HL-60 (cell line): ENCODE data around the gene OBP2A.

ENCODE experiments used
- CTCF ChIP-seq: IDR thresholded peaks from one replicate; pipeline ENCODE4 v1.5.1; 2011; ENCODE audit warnings: low read length, control low read depth, inconsistent platforms; ENCODE audit not compliant: insufficient read depth
- REST ChIP-seq: IDR thresholded peaks from 2 replicates; pipeline ENCODE4 v1.6.1; 2012; ENCODE audit warnings: low read depth; ENCODE audit not compliant: insufficient replicate concordance

- TF ChIP-seq REST (no peak), CTCF (no peak)
These were observed 38.4 kb downstream of the OBP2A start for GRCh38 chr9:135584371-135584770.
